GM04503 (cell line): ENCODE measurements around the gene OR2T27.
"Not testable (repeated sequence)": the region's sequence is repeated elsewhere in the genome, so short reads cannot be mapped to it uniquely, and the experiment has no call there.

Experiments used
- DNase-seq: peaks from one replicate; pipeline ENCODE4 v3.0.0-alpha.2; 2012; ENCODE audit warnings: low read depth

The OR2T27 gene

GRCh38 chr1:248640906-248641305 lies 14.4 kb downstream of the OR2T27 start:
- not testable (repeated sequence) for DNase-seq

- not testable (repeated sequence) for DNase-seq
Measured at GRCh38 chr1:248639652-248640051, 15.7 kb downstream of the OR2T27 start.

- DNase-seq: not testable (repeated sequence)
Measured at GRCh38 chr1:248636612-248637011, 18.7 kb downstream of the OR2T27 start.

- not testable (repeated sequence) for DNase-seq
Measured at GRCh38 chr1:248634991-248635390, 20.3 kb downstream of the OR2T27 start, which contains the start of gene OR2T11. TSS of gene OR2T11 (minus strand) at chr1:248635091. CDS start at chr1:248627128, 7,963 bp downstream.

- DNase-seq: no peak
Measured at GRCh38 chr1:248631354-248632008, 23.8 kb downstream of the OR2T27 start.

- DNase-seq: no peak
Measured at GRCh38 chr1:248630551-248630950, 24.8 kb downstream of the OR2T27 start.

GRCh38 chr1:248627971-248628844 lies 27.1 kb downstream of the OR2T27 start:
- DNase-seq: no peak

GRCh38 chr1:248625971-248626370 lies 29.4 kb downstream of the OR2T27 start:
- DNase-seq: no peak

GRCh38 chr1:248625166-248625565 lies 30.2 kb downstream of the OR2T27 start:
- DNase-seq: no peak

GRCh38 chr1:248622570-248623001 lies 32.7 kb downstream of the OR2T27 start:
- DNase-seq: peak; percentile 7

- no peak for DNase-seq
Measured at GRCh38 chr1:248621770-248622169, 33.6 kb downstream of the OR2T27 start.

GRCh38 chr1:248618878-248619277 lies 36.5 kb downstream of the OR2T27 start:
- peak; percentile 18 for DNase-seq

- no peak for DNase-seq
Measured at GRCh38 chr1:248618119-248618518, 37.2 kb downstream of the OR2T27 start.

GRCh38 chr1:248613742-248614141 lies 41.6 kb downstream of the OR2T27 start:
- DNase-seq: no peak

- DNase-seq: no peak
Measured at GRCh38 chr1:248611883-248612414, 43.4 kb downstream of the OR2T27 start.

GRCh38 chr1:248610301-248610700 lies 45.0 kb downstream of the OR2T27 start:
- DNase-seq: no peak
